GM12873 (cell line): Measurements from ENCODE around the gene CCDC33.

Source experiments
- CTCF ChIP-seq: IDR thresholded peaks from 2 replicates; pipeline ENCODE4 v1.5.1; 2012; ENCODE audit warnings: low read depth, mild to moderate bottlenecking, moderate library complexity, low read length, control low read depth; ENCODE audit not compliant: insufficient read depth; ENCODE audit errors: missing control alignments

Gene CCDC33

GRCh38 chr15:74261041-74261440 is 24.9 kb downstream of the CCDC33 start:
- TF ChIP-seq CTCF, result no peak

GRCh38 chr15:74261685-74262084 is 25.6 kb downstream of the CCDC33 start:
- no peak for TF ChIP-seq CTCF

DNA sequence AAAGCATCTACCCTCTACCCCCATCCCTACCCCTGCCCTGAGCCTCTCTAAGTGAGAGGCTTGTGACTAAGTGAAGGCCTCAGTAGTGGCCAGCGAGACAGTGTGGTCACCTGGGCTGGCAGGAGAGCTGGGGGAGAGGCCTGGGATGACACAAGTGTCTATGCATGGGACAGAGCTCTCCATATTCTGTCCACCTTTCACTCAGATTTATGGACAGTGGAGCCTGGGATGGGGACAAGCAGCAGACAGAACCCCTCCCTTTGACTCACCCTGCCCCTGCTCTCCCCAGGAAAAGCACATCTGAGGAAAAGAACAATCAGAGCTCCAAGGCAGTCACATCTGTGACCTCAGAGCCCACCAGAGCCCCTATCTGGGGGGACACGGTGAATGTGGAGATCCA is 26.0 kb downstream of the CCDC33 start:
- TF ChIP-seq CTCF, result no peak

DNA sequence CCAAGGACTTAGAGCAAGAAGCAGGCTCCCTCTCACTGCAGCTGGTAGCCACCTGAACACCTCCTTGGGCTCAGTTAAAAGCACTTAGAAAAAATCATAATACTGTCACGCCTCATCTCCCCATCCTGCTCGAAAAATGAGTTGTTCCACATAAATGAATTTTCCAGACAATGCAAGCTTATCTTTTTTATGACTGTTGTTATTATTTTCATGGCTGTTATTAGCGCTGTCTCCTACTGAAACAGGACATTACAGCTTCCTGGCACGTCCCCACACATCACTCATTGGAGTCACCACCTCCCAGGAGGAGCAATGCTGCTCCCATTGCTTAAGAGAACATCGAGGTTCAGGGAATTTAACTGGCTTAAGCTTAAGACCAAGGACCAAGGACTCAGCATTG is 26.5 kb downstream of the CCDC33 start:
- TF ChIP-seq CTCF, result no peak

- no peak for TF ChIP-seq CTCF
Measured at GRCh38 chr15:74263466-74263865, 27.3 kb downstream of the CCDC33 start.

- TF ChIP-seq CTCF, result no peak
Measured at GRCh38 chr15:74264081-74264501, 28.0 kb downstream of the CCDC33 start.

GRCh38 chr15:74265046-74265639 is 29.0 kb downstream of the CCDC33 start:
- no peak for TF ChIP-seq CTCF
